GM18909 (cell line): ENCODE results near the gene CYBRD1.

Experiments
- ATAC-seq: cut with Tn5 transposase; IDR thresholded peaks from one replicate; pipeline ENCODE4 v1.9.1; 2021; ENCODE audit warnings: mild to moderate bottlenecking; ENCODE audit not compliant: unreplicated experiment, poor library complexity

The CYBRD1 gene

GRCh38 chr2:171592036-171592555 lies 69.8 kb downstream of the CYBRD1 start:
- ATAC-seq = no peak

- ATAC-seq = no peak
Observed at GRCh38 chr2:171595456-171595855, 73.2 kb downstream of the CYBRD1 start.

GRCh38 chr2:171595896-171596295 lies 73.6 kb downstream of the CYBRD1 start:
- no peak for ATAC-seq

GRCh38 chr2:171598713-171599319 lies 76.5 kb downstream of the CYBRD1 start:
- peak; percentile 79 for ATAC-seq

- ATAC-seq = no peak
Observed at GRCh38 chr2:171600126-171600525, 77.9 kb downstream of the CYBRD1 start.

- no peak for ATAC-seq
Observed at GRCh38 chr2:171602352-171602751, 80.1 kb downstream of the CYBRD1 start.
